ENCODE results near the gene FKBP4. TPM values are rescaled to one million over a fixed set of nuclear protein-coding genes. Genes with fewer than 3 reads are reported as not detected.

Gene FKBP4
- total and polyA plus RNA-seq, 2 donors (not counting 1 experiment from before 2014, with no cell fraction given): 19.3 to 56.7 TPM

- peaks cover 65% of the 10 kb centered on the region for H3K79me2 ChIP-seq (ENCODE audit: control insufficient read depth, insufficient read depth, low read length)
- POLR2A ChIA-PET: interaction anchor here (0.5 to 1.6 kb wide), 2 partner anchors 18 to 74 kb away, joined by 3 to 17 read pairs; partner anchors contain the start of gene FKBP4
- no peak for ATAC-seq (ENCODE audit: low read depth)
- intact Hi-C loops (cut with micrococcal nuclease): loop anchor here (2.0 to 5.0 kb wide), 3 partner anchors 123 to 1011 kb away; partner anchors contain the start of gene CRACR2A
- no peaks in the 10 kb centered on the region for H3K9me3 ChIP-seq (ENCODE audit: control extremely low read depth in 1 of 3, control insufficient read depth in 2 of 3, insufficient read depth in 1 of 3, low read length in 2 of 3)
- H3K27ac ChIP-seq (ENCODE audit: low read length in 2 of 2): peak overlapping the region; percentile 79 to 90
- Mint-ChIP-seq H3K9me3 (ENCODE audit: insufficient read depth) (no peaks in the 10 kb centered on the region), H3K4me3 (peak overlapping the region; percentile 100), H3K4me1 (peaks cover 32% of the 10 kb centered on the region), H3K27ac (peak overlapping the region; percentile 99), H3K27me3 (no peaks in the 10 kb centered on the region)
- DNase-seq: peak; percentile 54
- CTCF ChIA-PET: interaction anchor here (0.6 to 2.4 kb wide), 9 partner anchors 17 to 873 kb away, joined by 3 to 13 read pairs (median 4); partner anchors contain the start of gene TULP3
- peaks cover 2 to 17% of the 10 kb centered on the region in 2 experiments for H3K36me3 ChIP-seq (replicated peaks in 1 of 2; ENCODE audit: control extremely low read depth in 1 of 2, control insufficient read depth in 1 of 2, extremely low read depth in 1 of 2, insufficient read depth in 2 of 2, low read length in 1 of 2)
- WGBS (ENCODE audit: insufficient coverage): 43% methylated on average over 3 of the region's 10 CpGs
- peak overlapping the region; percentile 81 for H3K4me2 ChIP-seq (replicated peaks; ENCODE audit: low read depth, low read length, poor library complexity, severe bottlenecking)
- peaks cover 14 to 16% of the 10 kb centered on the region in 2 donors for H3K4me1 ChIP-seq (ENCODE audit: control insufficient read depth in 2 of 2, insufficient read depth in 2 of 2, low read length in 2 of 2)
- no peak for TF ChIP-seq EZH2 (IDR thresholded peaks at IDR 0.05; ENCODE audit: borderline replicate concordance, insufficient read depth, low read depth, low read length, poor library complexity, severe bottlenecking)
- peak; percentile 68 for TF ChIP-seq CTCF (IDR thresholded peaks at IDR 0.05)
- peaks cover 19% of the 10 kb centered on the region for H4K20me1 ChIP-seq (ENCODE audit: control insufficient read depth, insufficient read depth, low read length, poor library complexity, severe bottlenecking)
- H3K9ac ChIP-seq (ENCODE audit: low read length): peak overlapping the region; percentile 87
- H2AFZ ChIP-seq (ENCODE audit: insufficient read depth, low read depth, low read length, poor library complexity, severe bottlenecking): peak overlapping the region; percentile 94
- H3K27me3 ChIP-seq (replicated peaks in 1 of 4; ENCODE audit: control extremely low read depth in 1 of 4, control insufficient read depth in 3 of 4, insufficient read depth in 4 of 4, low read length in 3 of 4): no peaks in the 10 kb centered on the region
- peak overlapping the region; percentile 56 to 99 (median 87) for H3K4me3 ChIP-seq (ENCODE audit: control extremely low read depth in 1 of 5, extremely low read depth in 1 of 5, insufficient read depth in 1 of 5, low read depth in 2 of 5, low read length in 4 of 5)
These were observed 18.7 kb downstream of the FKBP4 start for GRCh38 chr12:2813214-2814185.

- H4K20me1 ChIP-seq (ENCODE audit: control insufficient read depth, insufficient read depth, low read length, poor library complexity, severe bottlenecking): peaks cover 19% of the 10 kb centered on the region
- H3K27ac ChIP-seq (ENCODE audit: low read length in 2 of 2): no peak overlapping the region
- Mint-ChIP-seq H3K27me3 (no peaks in the 10 kb centered on the region), H3K4me1 (peaks cover 8% of the 10 kb centered on the region), H3K4me3 (no peak overlapping the region), H3K27ac (no peak overlapping the region), H3K9me3 (ENCODE audit: insufficient read depth) (no peaks in the 10 kb centered on the region)
- no peak overlapping the region for H3K9ac ChIP-seq (ENCODE audit: low read length)
- H3K79me2 ChIP-seq (ENCODE audit: control insufficient read depth, insufficient read depth, low read length): peaks cover 51% of the 10 kb centered on the region
- ATAC-seq (ENCODE audit: low read depth) (no peak), DNase-seq (no peak)
- no peak overlapping the region for H3K4me3 ChIP-seq (ENCODE audit: control extremely low read depth in 1 of 5, extremely low read depth in 1 of 5, insufficient read depth in 1 of 5, low read depth in 2 of 5, low read length in 4 of 5)
- H2AFZ ChIP-seq (ENCODE audit: insufficient read depth, low read depth, low read length, poor library complexity, severe bottlenecking): no peak overlapping the region
- 99% methylated on average over 15 of the region's 15 CpGs for WGBS (ENCODE audit: insufficient coverage)
- H3K4me2 ChIP-seq (replicated peaks; ENCODE audit: low read depth, low read length, poor library complexity, severe bottlenecking): no peak overlapping the region
- H3K27me3 ChIP-seq (replicated peaks in 1 of 4; ENCODE audit: control extremely low read depth in 1 of 4, control insufficient read depth in 3 of 4, insufficient read depth in 4 of 4, low read length in 3 of 4): no peaks in the 10 kb centered on the region
- H3K4me1 ChIP-seq (ENCODE audit: control insufficient read depth in 2 of 2, insufficient read depth in 2 of 2, low read length in 2 of 2): no peaks in the 10 kb centered on the region
- intact Hi-C loops (cut with micrococcal nuclease): no loop called here
- H3K9me3 ChIP-seq (ENCODE audit: control extremely low read depth in 1 of 3, control insufficient read depth in 2 of 3, insufficient read depth in 1 of 3, low read length in 2 of 3): no peaks in the 10 kb centered on the region
- ChIA-PET POLR2A (no interaction called here), CTCF (no interaction called here)
- TF ChIP-seq CTCF (IDR thresholded peaks at IDR 0.05) (no peak), EZH2 (IDR thresholded peaks at IDR 0.05; ENCODE audit: borderline replicate concordance, insufficient read depth, low read depth, low read length, poor library complexity, severe bottlenecking) (no peak)
- H3K36me3 ChIP-seq (replicated peaks in 1 of 2; ENCODE audit: control extremely low read depth in 1 of 2, control insufficient read depth in 1 of 2, extremely low read depth in 1 of 2, insufficient read depth in 2 of 2, low read length in 1 of 2): peaks cover 2 to 73% of the 10 kb centered on the region in 2 experiments
These were observed 25.0 kb downstream of the FKBP4 start for GRCh38 chr12:2819810-2820209.

All from B cell (primary cell).